ENCODE results near the gene SUV39H1. TPM values are rescaled to one million over a fixed set of nuclear protein-coding genes. Genes with fewer than 3 reads are reported as not detected.
A peak's percentile ranks its signal among the peaks of the same experiment; 100 is the strongest.

SUV39H1 gene
- total and polyA plus RNA-seq, 9 of the 15 experiments (the other 6 are each of a cell fraction or from before 2014, with no cell fraction given), result 4.7 to 34.7 (median 17.9) TPM

GRCh38 chrX:48696301-48696908, at the start of gene SUV39H1 (continued):
- TF ChIP-seq CREM (IDR thresholded peaks at IDR 0.05; ENCODE audit: low read depth) (peak; percentile 82), CTCFL (IDR thresholded peaks at IDR 0.05; ENCODE audit: borderline replicate concordance, insufficient read depth, low read depth, low read length, poor library complexity, severe bottlenecking) (no peak), BRD4 (IDR thresholded peaks at IDR 0.05) (no peak), FOXJ3 (CRISPR knock-in tag; IDR thresholded peaks at IDR 0.05) (no peak), GTF2F1 (IDR thresholded peaks at IDR 0.05; ENCODE audit: low read depth, low read length) (no peak), ZFP1 (CRISPR knock-in tag; IDR thresholded peaks at IDR 0.05) (no peak), NFATC3 (IDR thresholded peaks at IDR 0.05) (no peak), ZNF197 (CRISPR knock-in tag; IDR thresholded peaks at IDR 0.05; ENCODE audit: low read depth) (no peak), ZEB2 (IDR thresholded peaks at IDR 0.05) (peak; percentile 36; the same call in 1 of the 2 replicates), SIN3A (IDR thresholded peaks at IDR 0.05; ENCODE audit: borderline replicate concordance in 2 of 2, control insufficient read depth in 1 of 2, low read depth in 2 of 2, low read length in 2 of 2) (peak in 1 of 2 experiments; percentile 45; a peak in 2 of 4 replicates), ZNF696 (CRISPR knock-in tag; conservative IDR thresholded peaks at IDR 0.05) (no peak), FOXK1 (CRISPR knock-in tag; IDR thresholded peaks at IDR 0.05; ENCODE audit: borderline replicate concordance) (no peak), SRF (CRISPR knock-in tag; IDR thresholded peaks at IDR 0.05) (peak in 1 of 2 experiments; percentile 28; a peak in 1 of 4 replicates), ZBTB7A (IDR thresholded peaks at IDR 0.05; ENCODE audit: borderline replicate concordance, control insufficient read depth, low read depth, low read length) (peak; percentile 53; the same call in 1 of the 2 replicates), YBX1 (IDR thresholded peaks at IDR 0.05) (no peak), ZNF311 (CRISPR knock-in tag; IDR thresholded peaks at IDR 0.05) (no peak), FOXA1 (IDR thresholded peaks at IDR 0.05; ENCODE audit: borderline replicate concordance) (no peak), CC2D1A (IDR thresholded peaks at IDR 0.05) (peak; percentile 71; the same call in 1 of the 2 replicates)
- TF ChIP-seq, protein P1, sequence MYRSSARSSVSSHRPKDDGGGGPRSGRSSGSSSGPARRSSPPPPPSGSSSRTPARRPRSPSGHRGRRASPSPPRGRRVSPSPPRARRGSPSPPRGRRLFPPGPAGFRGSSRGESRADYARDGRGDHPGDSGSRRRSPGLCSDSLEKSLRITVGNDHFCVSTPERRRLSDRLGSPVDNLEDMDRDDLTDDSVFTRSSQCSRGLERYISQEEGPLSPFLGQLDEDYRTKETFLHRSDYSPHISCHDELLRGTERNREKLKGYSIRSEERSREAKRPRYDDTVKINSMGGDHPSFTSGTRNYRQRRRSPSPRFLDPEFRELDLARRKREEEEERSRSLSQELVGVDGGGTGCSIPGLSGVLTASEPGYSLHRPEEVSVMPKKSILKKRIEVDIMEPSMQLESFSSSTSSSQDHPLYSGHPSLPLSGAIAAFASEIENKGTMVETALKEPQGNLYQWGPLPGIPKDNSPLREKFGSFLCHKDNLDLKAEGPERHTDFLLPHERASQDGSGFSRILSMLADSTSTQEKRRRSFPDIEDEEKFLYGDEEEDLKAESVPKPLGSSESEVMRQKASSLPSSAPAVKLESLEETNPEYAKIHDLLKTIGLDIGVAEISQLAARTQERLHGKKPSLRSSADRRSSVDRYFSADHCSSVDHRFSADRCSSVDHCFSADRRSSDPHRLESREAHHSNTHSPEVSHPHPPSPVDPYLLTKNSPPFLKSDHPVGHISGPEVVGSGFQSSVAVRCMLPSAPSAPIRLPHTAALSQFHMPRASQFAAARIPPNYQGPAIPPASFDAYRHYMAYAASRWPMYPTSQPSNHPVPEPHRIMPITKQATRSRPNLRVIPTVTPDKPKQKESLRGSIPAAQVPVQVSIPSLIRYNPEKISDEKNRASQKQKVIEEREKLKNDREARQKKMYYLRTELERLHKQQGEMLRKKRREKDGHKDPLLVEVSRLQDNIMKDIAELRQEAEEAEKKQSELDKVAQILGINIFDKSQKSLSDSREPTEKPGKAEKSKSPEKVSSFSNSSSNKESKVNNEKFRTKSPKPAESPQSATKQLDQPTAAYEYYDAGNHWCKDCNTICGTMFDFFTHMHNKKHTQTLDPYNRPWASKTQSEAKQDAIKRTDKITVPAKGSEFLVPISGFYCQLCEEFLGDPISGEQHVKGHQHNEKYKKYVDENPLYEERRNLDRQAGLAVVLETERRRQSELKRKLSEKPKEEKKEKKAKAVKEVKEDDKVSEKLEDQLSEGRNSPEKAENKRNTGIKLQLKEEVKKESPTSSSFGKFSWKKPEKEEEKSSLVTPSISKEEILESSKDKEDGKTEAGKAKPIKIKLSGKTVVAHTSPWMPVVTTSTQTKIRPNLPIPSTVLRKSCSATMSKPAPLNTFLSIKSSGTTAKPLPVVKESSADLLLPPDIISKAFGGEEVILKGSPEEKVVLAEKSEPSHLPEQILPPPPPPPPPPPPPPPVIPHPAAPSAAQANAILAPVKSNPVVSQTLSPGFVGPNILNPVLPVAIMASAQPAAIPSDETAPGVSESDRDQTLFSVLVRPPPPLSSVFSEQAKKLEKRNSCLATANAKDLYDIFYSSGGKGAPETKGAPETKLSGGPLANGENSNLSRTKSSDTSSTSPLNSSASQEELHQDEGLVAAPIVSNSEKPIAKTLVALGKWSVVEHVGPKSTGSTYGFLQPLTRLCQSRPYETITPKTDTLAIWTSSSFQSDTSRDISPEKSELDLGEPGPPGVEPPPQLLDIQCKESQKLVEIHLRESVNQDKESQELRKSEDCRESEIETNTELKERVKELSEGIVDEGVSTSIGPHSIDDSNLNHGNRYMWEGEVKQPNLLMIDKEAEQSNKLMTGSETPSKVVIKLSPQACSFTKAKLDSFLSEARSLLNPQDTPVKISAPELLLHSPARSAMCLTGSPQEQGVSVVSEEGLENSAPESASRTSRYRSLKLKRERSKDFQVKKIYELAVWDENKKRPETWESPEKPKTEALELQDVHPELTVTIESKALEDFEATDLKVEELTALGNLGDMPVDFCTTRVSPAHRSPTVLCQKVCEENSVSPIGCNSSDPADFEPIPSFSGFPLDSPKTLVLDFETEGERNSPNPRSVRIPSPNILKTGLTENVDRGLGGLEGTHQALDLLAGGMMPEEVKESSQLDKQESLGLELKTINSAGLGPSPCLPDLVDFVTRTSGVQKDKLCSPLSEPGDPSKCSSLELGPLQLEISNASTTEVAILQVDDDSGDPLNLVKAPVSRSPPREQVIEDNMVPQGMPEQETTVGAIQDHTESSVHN (IDR thresholded peaks at IDR 0.05; ENCODE audit: borderline replicate concordance in 1 of 2, low read depth in 1 of 2), result no peak

Measured in K562 (cell line).